ENCODE results near the gene SELENOW.
"Not testable (repeated sequence)": the region's sequence is repeated elsewhere in the genome, so short reads cannot be mapped to it uniquely, and the experiment has no call there.

SELENOW gene

DNA sequence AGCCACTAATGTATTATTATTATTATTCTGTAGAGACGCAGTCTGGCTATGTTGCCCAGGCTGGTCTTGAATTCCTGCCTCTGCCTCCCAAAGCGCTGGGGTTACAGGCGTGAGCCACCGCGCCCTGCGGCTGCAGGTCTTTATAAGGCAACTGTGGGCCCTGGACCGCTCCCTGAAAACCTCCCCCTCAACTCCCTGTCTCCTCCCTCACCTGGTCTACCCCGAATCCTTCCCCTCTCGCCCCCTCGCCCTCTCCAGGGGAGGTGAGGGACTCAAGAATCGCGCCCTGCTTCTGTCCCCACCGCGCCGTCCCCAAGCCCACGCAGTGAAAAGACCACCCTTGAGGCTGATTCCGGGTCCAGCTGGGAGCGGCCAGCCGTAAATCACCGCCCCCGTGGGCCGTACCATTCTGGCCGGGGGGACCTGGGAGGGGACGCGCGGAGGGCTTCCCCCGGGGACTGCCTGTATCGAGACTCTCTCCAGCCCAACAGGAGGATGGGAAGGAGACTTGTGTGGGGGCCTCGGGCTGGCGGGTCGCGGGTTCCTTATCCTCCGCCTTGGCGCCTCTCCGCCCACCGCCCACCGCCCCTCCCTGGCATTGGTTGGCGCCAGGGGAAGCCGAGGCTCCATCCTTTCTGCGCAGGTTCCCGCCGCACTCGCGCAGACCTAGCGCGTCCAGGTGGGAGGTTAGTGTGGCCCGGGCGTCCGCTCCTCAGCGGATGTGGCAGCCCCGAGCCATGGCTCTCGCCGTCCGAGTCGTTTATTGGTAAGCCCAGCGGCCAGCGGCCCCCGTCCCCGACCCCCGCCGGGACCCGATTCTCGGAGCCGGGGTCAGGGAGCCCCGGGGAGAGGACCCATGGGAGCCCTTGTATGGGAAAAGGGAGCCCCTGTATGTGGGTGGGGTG, at the start of gene SELENOW:
TSS of gene SELENOW (plus strand) at position 655 of the 905 bp plus-strand sequence. CDS start at position 738, 83 bp downstream.
- peak; percentile 74 for DNase-seq

DNA sequence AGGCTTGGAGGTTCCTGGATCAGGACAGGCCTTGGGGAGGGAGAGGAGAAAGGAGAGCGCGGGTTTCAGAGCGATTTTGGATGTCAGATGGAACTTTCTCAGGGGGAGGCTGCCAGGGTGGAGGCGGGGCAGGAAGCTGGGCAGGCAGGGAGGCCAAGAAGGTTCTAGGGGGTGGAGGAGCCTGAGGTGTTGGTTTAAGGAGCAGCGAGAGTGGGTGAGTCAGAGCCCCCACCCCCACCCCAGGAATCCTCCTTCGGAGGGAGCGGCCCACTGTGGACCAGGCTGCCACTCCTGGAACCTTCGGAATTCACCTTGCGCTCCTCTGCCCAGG, 49.1 kb upstream of the SELENOW start:
- DNase-seq: no peak

DNA sequence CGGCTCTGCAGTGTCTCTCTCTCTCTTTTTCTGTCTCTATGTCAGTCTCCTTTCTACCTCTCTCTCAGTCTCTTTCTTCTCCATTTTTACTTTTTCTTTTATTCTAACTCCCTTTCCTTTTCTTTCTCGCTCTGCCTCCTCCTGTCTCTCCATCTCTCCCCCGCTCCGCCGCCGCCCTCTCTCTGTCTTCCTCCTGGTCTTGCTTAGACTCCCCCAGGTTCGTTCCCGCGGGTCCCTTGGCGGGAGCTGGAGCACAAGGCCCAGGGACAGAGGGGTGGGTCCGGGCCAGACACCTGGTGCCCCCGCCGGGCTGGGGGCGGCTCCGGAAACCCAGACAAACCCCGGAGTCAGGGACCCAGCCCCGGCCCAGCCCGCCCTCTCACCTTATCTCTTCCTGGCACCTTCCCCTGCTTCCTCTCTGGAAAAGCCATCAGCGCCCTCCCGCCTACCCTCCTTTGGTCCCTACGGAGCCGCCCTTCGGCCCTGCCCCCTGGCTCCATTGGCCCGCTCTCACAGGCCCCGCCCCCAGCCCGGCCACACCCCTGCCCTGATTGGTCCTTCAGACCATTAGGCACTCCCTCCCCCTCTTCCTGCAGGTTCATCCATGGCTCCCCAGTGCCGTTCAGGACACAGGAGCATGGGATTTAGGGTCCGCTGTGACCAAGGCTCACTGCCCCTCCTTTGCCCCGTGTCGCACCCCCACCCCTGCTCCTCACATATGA, 48.5 kb upstream of the SELENOW start:
- peak; percentile 25 for DNase-seq

DNA sequence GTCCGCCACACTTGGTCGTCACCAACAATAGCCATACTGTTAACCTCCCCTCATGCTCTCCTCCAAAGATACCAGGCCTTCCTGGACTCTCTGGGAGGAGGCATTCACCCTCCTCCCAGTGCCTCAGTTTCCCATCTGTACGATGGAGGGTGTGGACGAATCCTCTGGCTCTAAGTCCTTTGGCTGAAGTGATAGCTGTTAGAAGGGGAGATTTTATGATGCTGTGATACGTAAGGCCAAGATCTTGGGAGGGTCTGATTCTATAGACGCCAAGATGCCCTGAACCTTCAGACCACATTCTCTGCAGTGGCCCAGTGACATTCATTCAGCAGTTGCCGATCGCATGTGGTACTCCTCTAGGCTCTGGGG, 48.0 kb upstream of the SELENOW start:
- no peak for DNase-seq

DNA sequence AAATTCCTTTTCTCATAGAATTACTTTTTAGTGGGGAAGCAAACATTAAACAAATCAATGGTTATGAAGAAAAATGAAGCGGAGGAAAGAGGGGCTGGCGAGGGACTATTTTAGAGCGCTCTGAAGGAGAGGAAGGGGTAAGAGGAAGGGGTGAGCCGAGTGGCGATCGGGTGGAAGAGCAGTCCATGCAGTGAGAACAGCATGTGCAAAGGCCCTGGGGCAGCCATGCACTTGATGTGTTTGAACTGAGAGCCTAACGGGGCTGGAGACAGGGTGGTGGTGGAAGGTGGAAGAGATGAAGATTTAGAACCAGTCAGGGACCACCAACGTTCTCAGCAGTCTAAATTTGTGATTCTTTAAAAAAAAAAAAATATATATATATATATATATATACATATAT, 47.6 kb upstream of the SELENOW start:
- no peak for DNase-seq

- DNase-seq: no peak
Observed at GRCh38 chr19:47735131-47735530, 43.4 kb upstream of the SELENOW start.

DNA sequence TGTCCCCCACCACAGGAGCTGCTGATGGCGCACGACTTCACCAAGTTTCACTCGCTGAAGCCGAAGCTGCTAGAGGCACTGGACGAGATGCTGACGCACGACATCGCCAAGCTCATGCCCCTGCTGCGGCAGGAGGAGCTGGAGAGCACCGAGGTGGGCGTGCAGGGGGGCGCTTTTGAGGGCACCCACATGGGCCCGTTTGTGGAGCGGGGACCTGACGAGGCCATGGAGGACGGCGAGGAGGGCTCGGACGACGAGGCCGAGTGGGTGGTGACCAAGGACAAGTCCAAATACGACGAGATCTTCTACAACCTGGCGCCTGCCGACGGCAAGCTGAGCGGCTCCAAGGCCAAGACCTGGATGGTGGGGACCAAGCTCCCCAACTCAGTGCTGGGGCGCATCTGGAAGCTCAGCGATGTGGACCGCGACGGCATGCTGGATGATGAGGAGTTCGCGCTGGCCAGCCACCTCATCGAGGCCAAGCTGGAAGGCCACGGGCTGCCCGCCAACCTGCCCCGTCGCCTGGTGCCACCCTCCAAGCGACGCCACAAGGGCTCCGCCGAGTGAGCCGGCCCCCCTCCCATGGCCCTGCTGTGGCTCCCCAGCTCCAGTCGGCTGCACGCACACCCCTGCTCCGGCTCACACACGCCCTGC, 37.5 kb upstream of the SELENOW start:
- no peak for DNase-seq

DNA sequence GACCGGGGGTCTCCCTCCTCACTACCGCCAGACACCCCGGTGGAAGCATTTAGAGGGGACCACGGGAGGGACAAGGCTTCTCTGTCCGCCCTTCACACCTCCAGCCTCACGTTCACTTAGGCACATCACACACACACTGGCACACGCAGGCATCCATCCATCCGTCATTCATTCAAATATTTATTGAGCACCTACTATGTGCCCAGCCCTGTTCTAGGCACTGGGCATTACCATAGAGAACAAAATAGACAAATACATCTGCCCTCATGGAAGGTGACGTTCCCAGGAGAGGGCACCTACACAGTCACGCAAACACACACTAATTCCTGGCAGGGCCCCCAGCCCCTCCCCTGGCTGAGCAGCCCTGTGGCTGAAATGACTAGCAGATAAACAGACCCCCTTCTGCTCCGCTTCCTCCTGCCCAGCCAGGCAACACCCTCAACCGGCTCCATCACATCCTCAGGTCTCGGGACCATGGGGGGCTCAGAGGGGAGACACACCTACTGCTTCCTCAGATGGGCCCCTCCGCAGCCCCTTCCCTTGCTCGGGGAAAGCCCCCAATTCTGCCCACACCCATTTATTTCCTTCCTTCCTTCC, 36.9 kb upstream of the SELENOW start:
- DNase-seq: no peak

DNA sequence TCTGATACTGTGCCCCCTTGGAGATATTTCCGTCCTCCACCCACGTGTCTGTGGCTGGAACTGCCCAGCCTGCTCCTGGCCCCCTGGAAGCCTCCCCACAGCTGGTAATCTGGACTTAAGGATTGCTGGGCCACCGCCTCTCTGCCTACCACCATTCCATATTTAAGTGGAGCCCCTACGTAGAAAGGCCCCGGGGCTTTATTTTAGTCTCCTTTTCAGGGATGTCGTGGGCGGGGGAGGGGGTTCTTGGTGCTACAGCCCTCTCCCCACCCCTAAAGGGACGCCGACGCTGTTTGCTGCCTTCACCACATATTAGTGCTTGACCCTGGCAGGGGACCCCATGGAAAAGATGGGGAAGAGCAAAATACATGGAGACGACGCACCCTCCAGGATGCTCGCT, 35.9 kb upstream of the SELENOW start:
- no peak for DNase-seq

- DNase-seq: peak; percentile 93
Observed at GRCh38 chr19:47745010-47745901, 33.2 kb upstream of the SELENOW start, which contains the start of gene NOP53. Gene NOP53, plus strand, starts transcription at chr19:47745546. Its CDS starts 14 bp downstream, at chr19:47745560.

DNA sequence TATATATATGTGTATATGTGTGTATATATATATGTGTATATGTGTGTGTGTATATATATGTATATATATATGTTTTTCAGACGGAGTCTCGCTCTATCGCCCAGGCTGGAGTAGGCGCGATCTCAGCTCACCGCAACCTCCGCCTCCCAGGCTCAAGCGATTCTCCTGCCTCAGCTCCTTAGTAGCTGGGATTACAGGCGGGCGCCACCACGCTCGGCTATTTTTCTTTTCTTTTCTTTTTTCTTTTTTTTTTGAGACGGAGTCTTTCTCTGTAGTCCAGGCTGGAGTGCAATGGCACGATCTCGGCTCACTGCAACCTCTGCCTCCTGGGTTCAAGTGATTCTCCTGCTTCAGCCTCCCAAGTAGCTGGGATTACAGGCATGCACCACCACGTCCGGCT, 32.4 kb upstream of the SELENOW start:
- DNase-seq: not testable (repeated sequence)

GRCh38 chr19:47749326-47749725, 29.2 kb upstream of the SELENOW start:
- DNase-seq: no peak

DNA sequence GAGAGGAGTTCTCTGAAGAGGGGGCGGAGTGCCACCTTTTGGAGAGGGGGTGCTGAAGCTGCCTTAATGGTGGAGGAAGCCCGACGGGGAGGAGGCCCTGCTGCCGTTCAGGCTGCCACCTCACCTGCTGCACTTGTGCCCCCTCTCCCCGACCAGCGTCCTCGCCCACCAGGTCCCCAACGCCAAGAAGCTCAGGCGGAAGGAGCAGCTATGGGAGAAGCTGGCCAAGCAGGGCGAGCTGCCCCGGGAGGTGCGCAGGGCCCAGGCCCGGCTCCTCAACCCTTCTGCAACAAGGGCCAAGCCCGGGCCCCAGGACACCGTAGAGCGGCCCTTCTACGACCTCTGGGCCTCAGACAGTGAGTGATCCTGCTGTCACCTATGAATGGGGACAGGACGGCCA, 27.8 kb upstream of the SELENOW start:
- DNase-seq: no peak

DNA sequence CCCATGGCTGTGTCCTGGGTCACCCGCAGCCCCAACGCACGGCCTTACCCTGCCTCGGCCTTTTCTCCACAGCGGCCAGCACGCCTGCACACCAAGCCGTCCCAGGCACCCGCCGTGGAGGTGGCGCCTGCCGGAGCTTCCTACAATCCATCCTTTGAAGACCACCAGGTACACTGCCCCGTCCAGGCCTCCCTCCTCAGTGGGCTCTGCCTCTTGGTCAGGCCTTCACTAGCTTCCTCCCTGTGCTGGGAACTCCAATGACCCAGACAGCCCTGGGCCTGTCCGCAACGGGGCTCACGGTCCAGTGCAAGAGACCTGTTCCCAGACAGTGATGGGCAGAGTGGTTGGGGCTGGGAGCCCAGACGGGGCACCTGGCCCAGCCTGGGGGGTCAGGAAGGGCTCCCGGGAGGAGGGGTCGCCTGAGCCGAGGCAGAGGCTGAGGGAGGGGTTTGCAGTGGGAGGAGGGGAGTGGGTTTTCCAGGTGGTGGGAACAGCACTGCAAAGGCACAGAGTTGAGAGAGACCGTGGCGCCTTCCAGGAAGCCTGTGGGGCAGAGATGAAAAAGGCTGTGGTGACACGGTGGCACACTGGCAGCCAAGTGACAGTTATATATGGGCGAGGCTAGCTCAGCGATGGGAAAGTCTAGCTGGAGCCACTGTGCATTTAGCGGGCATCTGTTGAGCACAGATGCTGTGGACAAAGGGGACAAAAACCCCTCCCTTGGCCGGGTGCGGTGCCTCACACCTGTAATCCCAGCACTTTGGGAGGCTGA, 25.9 kb upstream of the SELENOW start:
- no peak for DNase-seq

DNA sequence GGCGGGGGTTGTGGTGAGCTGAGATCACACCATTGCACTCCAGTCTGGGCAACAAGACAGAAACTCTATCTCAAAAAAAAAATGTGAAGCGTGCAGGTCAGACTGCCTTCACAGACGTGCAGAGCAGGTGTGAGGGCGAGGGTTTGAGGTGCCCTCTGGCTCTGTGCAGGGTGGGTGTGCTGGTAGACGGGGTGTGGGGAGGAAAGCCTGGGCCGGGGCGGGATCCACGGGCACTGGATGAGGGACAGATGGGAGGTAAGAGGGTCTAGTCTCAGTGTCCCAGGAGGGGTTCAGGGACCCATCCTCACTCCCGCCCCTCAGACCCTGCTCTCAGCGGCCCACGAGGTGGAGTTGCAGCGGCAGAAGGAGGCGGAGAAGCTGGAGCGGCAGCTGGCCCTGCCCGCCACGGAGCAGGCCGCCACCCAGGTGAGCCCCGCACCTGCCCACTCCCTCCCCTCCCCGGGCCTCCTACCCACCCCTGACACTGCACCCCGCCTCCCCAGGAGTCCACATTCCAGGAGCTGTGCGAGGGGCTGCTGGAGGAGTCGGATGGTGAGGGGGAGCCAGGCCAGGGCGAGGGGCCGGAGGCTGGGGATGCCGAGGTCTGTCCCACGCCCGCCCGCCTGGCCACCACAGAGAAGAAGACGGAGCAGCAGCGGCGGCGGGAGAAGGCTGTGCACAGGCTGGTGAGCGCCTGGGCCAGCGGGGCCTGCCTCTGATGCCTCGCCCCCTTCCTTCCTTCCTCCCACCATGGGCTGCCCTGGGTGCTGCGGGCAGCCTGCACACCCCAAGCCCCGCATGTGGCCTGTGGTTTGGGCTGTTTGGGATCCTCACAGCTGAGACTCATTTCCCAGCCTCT, 24.1 kb upstream of the SELENOW start:
- no peak for DNase-seq

GRCh38 chr19:47755065-47755761, 23.3 kb upstream of the SELENOW start:
- DNase-seq: no peak

- no peak for DNase-seq
Observed at GRCh38 chr19:47755762-47756626, 22.5 kb upstream of the SELENOW start.

GRCh38 chr19:47756627-47756929, 21.9 kb upstream of the SELENOW start:
- DNase-seq: no peak
